SIG-M5 (cell line): ENCODE measurements around the gene PKP4.

Experiments used
- DNase-seq: peaks from one replicate; lab custom pipeline; 2025; lab: John Stamatoyannopoulos, UW

Gene PKP4

GRCh38 chr2:158499383-158499782, 42.6 kb downstream of the PKP4 start:
- DNase-seq: no peak

- DNase-seq: no peak
Measured at GRCh38 chr2:158500333-158500732, 43.6 kb downstream of the PKP4 start.

GRCh38 chr2:158501301-158501700, 44.5 kb downstream of the PKP4 start:
- DNase-seq: no peak

GRCh38 chr2:158502974-158503373, 46.2 kb downstream of the PKP4 start:
- no peak for DNase-seq

- DNase-seq: no peak
Measured at GRCh38 chr2:158504088-158504487, 47.3 kb downstream of the PKP4 start.

- DNase-seq: no peak
Measured at GRCh38 chr2:158505448-158505934, 48.7 kb downstream of the PKP4 start.

- DNase-seq: no peak
Measured at GRCh38 chr2:158507141-158507540, 50.4 kb downstream of the PKP4 start.

- no peak for DNase-seq
Measured at GRCh38 chr2:158507679-158508078, 50.9 kb downstream of the PKP4 start.

- no peak for DNase-seq
Measured at GRCh38 chr2:158509928-158510797, 53.4 kb downstream of the PKP4 start.

- DNase-seq: no peak
Measured at GRCh38 chr2:158510887-158511286, 54.1 kb downstream of the PKP4 start.

- no peak for DNase-seq
Measured at GRCh38 chr2:158511706-158512105, 55.0 kb downstream of the PKP4 start.

GRCh38 chr2:158512323-158512722, 55.6 kb downstream of the PKP4 start:
- no peak for DNase-seq

- no peak for DNase-seq
Measured at GRCh38 chr2:158513841-158514240, 57.1 kb downstream of the PKP4 start.

- no peak for DNase-seq
Measured at GRCh38 chr2:158518084-158518483, 61.3 kb downstream of the PKP4 start.

- no peak for DNase-seq
Measured at GRCh38 chr2:158519481-158519880, 62.7 kb downstream of the PKP4 start.

- DNase-seq: no peak
Measured at GRCh38 chr2:158529379-158530259, 72.9 kb downstream of the PKP4 start.

GRCh38 chr2:158530829-158531228, 74.1 kb downstream of the PKP4 start:
- DNase-seq: no peak

GRCh38 chr2:158533009-158533408, 76.3 kb downstream of the PKP4 start:
- no peak for DNase-seq

GRCh38 chr2:158539176-158540005, 82.6 kb downstream of the PKP4 start:
- DNase-seq: no peak

GRCh38 chr2:158542577-158542976, 85.8 kb downstream of the PKP4 start:
- DNase-seq: no peak

GRCh38 chr2:158543957-158544356, 87.2 kb downstream of the PKP4 start:
- no peak for DNase-seq

GRCh38 chr2:158544998-158545397, 88.2 kb downstream of the PKP4 start:
- DNase-seq: no peak
